ENCODE results near the gene GPX4. TPM values are rescaled to one million over a fixed set of nuclear protein-coding genes. Genes with fewer than 3 reads are reported as not detected.

The GPX4 gene
- total and polyA plus RNA-seq, 10 of the 15 experiments (the other 5 are each of a cell fraction or from before 2014, with no cell fraction given): 33.3 to 749 (median 297) TPM

DNA sequence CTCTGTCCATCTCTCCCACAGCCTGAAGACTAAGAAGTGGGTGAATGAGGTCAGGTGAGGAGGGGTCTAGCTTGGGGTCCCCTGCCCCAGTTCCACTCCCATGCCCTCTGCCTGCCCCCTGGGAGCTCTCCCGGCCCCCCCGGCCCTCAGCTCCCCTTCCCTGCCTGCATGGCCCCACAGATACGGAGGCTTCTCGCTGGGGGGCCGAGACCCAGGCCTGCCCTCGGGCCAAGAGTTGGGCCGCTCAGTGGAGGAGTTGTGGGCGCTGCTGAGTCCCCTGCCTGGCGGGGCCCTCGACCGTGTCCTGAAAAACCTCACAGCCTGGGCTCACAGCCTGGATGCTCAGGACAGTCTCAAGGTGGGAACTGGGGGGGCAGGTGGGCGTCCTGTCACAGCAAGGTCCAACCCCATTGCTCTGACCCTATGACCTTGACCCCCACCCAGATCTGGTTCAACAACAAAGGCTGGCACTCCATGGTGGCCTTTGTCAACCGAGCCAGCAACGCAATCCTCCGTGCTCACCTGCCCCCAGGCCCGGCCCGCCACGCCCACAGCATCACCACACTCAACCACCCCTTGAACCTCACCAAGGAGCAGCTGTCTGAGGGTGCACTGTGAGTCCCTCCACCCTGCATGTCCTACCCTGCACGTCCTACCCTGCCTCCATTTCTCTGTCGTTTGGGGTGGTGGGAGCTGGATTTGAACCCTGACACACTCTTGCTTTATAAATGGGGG, 47.7 kb upstream of the GPX4 start:
- H3K36me3 ChIP-seq (ENCODE audit: control insufficient read depth in 2 of 2, insufficient read depth in 2 of 2, low read length in 1 of 2): no peaks in the 10 kb centered on the region; a peak in 1 of 4 replicates
- H3K9me3 ChIP-seq (replicated peaks; ENCODE audit: control insufficient read depth, insufficient read depth, low read length): no peaks in the 10 kb centered on the region
- ChIA-PET CTCF (interaction anchor here (1.1 to 2.9 kb wide), 3 partner anchors 8 to 147 kb away, joined by 3 to 14 read pairs (median 4); partner anchors contain the start of gene ARHGAP45), SMC1A (ENCODE audit: uncharacterized antibody, unreplicated experiment) (interaction anchor here (0.9 kb wide), 1 partner anchor 20 kb away, joined by 3 read pairs; no protein-coding TSS in a partner anchor), POLR2A (no interaction called here), RAD21 (ENCODE audit: unreplicated experiment) (interaction anchor here (0.5 kb wide), 1 partner anchor 287 kb away, joined by 3 read pairs; no protein-coding TSS in a partner anchor)
- in situ Hi-C loops (cut with MboI): no loop called here
- DNase-seq (ENCODE audit: low read depth, low spot score) (no peak), ATAC-seq (no peak), FAIRE-seq (no peak)
- H3K27ac ChIP-seq (ENCODE audit: control insufficient read depth, insufficient read depth): no peak overlapping the region
- H3K79me2 ChIP-seq (ENCODE audit: control insufficient read depth, insufficient read depth, low read length): no peaks in the 10 kb centered on the region
- H2AFZ ChIP-seq (ENCODE audit: control insufficient read depth, low read depth, low read length): no peak overlapping the region
- no peak overlapping the region for H3K4me2 ChIP-seq (ENCODE audit: control insufficient read depth, insufficient read depth)
- intact Hi-C loops (cut with micrococcal nuclease; ENCODE audit: unreplicated experiment): loop anchor here (5.0 kb wide), 1 partner anchor 136 kb away; no protein-coding TSS in a partner anchor
- 80% methylated on average over 14 of the region's 20 CpGs for WGBS (ENCODE audit: insufficient coverage, insufficient replicate concordance, low lambda C conversion rate, missing lambda C conversion rate)
- H3K4me3 ChIP-seq: no peak overlapping the region
- H3K27me3 ChIP-seq (replicated peaks in 1 of 2; ENCODE audit: control insufficient read depth in 2 of 2, insufficient read depth in 2 of 2, low read length in 1 of 2): no peaks in the 10 kb centered on the region
- no TSS peak for BruUV-seq (replicated peaks)
- TF ChIP-seq SIN3A (IDR thresholded peaks at IDR 0.05; ENCODE audit: low read depth, low read length): no peak
- TF ChIP-seq NR2F1 (conservative IDR thresholded peaks at IDR 0.05): no peak
- no peak for TF ChIP-seq JUND (IDR thresholded peaks at IDR 0.05; ENCODE audit: low read depth, low read length)
- TF ChIP-seq, protein P1, sequence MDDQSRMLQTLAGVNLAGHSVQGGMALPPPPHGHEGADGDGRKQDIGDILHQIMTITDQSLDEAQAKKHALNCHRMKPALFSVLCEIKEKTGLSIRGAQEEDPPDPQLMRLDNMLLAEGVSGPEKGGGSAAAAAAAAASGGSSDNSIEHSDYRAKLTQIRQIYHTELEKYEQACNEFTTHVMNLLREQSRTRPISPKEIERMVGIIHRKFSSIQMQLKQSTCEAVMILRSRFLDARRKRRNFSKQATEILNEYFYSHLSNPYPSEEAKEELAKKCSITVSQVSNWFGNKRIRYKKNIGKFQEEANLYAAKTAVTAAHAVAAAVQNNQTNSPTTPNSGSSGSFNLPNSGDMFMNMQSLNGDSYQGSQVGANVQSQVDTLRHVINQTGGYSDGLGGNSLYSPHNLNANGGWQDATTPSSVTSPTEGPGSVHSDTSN (IDR thresholded peaks at IDR 0.05; ENCODE audit: insufficient replicate concordance, low read depth, low read length): no peak
- TF ChIP-seq, protein P2, sequence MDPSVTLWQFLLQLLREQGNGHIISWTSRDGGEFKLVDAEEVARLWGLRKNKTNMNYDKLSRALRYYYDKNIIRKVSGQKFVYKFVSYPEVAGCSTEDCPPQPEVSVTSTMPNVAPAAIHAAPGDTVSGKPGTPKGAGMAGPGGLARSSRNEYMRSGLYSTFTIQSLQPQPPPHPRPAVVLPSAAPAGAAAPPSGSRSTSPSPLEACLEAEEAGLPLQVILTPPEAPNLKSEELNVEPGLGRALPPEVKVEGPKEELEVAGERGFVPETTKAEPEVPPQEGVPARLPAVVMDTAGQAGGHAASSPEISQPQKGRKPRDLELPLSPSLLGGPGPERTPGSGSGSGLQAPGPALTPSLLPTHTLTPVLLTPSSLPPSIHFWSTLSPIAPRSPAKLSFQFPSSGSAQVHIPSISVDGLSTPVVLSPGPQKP (IDR thresholded peaks at IDR 0.05; ENCODE audit: low read depth, low read length): no peak
- no peak for TF ChIP-seq EGR1 (IDR thresholded peaks at IDR 0.05; ENCODE audit: borderline replicate concordance in 1 of 2, low read depth in 2 of 2, low read length in 2 of 2)
- TF ChIP-seq, protein P3, sequence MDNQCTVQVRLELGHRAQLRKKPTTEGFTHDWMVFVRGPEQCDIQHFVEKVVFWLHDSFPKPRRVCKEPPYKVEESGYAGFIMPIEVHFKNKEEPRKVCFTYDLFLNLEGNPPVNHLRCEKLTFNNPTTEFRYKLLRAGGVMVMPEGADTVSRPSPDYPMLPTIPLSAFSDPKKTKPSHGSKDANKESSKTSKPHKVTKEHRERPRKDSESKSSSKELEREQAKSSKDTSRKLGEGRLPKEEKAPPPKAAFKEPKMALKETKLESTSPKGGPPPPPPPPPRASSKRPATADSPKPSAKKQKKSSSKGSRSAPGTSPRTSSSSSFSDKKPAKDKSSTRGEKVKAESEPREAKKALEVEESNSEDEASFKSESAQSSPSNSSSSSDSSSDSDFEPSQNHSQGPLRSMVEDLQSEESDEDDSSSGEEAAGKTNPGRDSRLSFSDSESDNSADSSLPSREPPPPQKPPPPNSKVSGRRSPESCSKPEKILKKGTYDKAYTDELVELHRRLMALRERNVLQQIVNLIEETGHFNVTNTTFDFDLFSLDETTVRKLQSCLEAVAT (IDR thresholded peaks at IDR 0.05): no peak
- TF ChIP-seq, protein P4, sequence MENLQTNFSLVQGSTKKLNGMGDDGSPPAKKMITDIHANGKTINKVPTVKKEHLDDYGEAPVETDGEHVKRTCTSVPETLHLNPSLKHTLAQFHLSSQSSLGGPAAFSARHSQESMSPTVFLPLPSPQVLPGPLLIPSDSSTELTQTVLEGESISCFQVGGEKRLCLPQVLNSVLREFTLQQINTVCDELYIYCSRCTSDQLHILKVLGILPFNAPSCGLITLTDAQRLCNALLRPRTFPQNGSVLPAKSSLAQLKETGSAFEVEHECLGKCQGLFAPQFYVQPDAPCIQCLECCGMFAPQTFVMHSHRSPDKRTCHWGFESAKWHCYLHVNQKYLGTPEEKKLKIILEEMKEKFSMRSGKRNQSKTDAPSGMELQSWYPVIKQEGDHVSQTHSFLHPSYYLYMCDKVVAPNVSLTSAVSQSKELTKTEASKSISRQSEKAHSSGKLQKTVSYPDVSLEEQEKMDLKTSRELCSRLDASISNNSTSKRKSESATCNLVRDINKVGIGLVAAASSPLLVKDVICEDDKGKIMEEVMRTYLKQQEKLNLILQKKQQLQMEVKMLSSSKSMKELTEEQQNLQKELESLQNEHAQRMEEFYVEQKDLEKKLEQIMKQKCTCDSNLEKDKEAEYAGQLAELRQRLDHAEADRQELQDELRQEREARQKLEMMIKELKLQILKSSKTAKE (IDR thresholded peaks at IDR 0.05; ENCODE audit: low read depth, poor library complexity, severe bottlenecking): no peak
- no peak for TF ChIP-seq ATF7 (IDR thresholded peaks at IDR 0.05; ENCODE audit: low read depth)
- TF ChIP-seq FOXM1 (IDR thresholded peaks at IDR 0.05; ENCODE audit: low read depth, low read length): no peak
- no peak for TF ChIP-seq MEF2A (IDR thresholded peaks at IDR 0.05; ENCODE audit: insufficient read depth, low read depth, low read length)
- no peak for TF ChIP-seq NBN (IDR thresholded peaks at IDR 0.05)
- TF ChIP-seq JUNB (IDR thresholded peaks at IDR 0.05): no peak
- TF ChIP-seq, protein P5, sequence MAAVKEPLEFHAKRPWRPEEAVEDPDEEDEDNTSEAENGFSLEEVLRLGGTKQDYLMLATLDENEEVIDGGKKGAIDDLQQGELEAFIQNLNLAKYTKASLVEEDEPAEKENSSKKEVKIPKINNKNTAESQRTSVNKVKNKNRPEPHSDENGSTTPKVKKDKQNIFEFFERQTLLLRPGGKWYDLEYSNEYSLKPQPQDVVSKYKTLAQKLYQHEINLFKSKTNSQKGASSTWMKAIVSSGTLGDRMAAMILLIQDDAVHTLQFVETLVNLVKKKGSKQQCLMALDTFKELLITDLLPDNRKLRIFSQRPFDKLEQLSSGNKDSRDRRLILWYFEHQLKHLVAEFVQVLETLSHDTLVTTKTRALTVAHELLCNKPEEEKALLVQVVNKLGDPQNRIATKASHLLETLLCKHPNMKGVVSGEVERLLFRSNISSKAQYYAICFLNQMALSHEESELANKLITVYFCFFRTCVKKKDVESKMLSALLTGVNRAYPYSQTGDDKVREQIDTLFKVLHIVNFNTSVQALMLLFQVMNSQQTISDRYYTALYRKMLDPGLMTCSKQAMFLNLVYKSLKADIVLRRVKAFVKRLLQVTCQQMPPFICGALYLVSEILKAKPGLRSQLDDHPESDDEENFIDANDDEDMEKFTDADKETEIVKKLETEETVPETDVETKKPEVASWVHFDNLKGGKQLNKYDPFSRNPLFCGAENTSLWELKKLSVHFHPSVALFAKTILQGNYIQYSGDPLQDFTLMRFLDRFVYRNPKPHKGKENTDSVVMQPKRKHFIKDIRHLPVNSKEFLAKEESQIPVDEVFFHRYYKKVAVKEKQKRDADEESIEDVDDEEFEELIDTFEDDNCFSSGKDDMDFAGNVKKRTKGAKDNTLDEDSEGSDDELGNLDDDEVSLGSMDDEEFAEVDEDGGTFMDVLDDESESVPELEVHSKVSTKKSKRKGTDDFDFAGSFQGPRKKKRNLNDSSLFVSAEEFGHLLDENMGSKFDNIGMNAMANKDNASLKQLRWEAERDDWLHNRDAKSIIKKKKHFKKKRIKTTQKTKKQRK (IDR thresholded peaks at IDR 0.05; ENCODE audit: low read depth, low read length): no peak
- H4K20me1 ChIP-seq (ENCODE audit: control insufficient read depth, insufficient read depth): no peaks in the 10 kb centered on the region
- H3K4me1 ChIP-seq (ENCODE audit: control insufficient read depth, insufficient read depth, low read length): no peaks in the 10 kb centered on the region
- H3K9ac ChIP-seq (ENCODE audit: control insufficient read depth, insufficient read depth, low read length): no peak overlapping the region
